T-helper 17 cell (primary cell): ENCODE results near the gene KCTD2. TPM values are rescaled to one million over a fixed set of nuclear protein-coding genes. Genes with fewer than 3 reads are reported as not detected.
"Not testable (repeated sequence)": the region's sequence is repeated elsewhere in the genome, so short reads cannot be mapped to it uniquely, and the experiment has no call there.

Source experiments
- ATAC-seq: fragments of 150-1000 bp; cut with Tn5 transposase; 2 replicates; pipeline ENCODE4 v1.10.0; 2021; ENCODE audit warnings: mild to moderate bottlenecking, moderate library complexity
- DNase-seq, 3 donors: peaks; one replicate each; pipeline versions ENCODE4 v3.0.0 to v3.0.0-alpha.2; 2020 to 2021
- H3K9me3 ChIP-seq: one replicate; pipeline ENCODE4 v1.7.0; 2013; ENCODE audit warnings: low read length, mild to moderate bottlenecking; ENCODE audit not compliant: control insufficient read depth, poor library complexity, severe bottlenecking
- H3K27ac Mint-ChIP-seq: one replicate; pipeline ENCODE4 v1.8.0; 2022; ENCODE audit warnings: mild to moderate bottlenecking, moderate library complexity, mixed read lengths
- H3K27me3 Mint-ChIP-seq: one replicate; pipeline ENCODE4 v1.8.0; 2022; ENCODE audit warnings: mixed read lengths
- H3K36me3 Mint-ChIP-seq: one replicate; pipeline ENCODE4 v1.8.0; 2022; ENCODE audit warnings: low read depth, mixed read lengths
- H3K4me1 Mint-ChIP-seq: one replicate; pipeline ENCODE4 v1.8.0; 2022; ENCODE audit warnings: mild to moderate bottlenecking, mixed read lengths
- H3K4me3 Mint-ChIP-seq: one replicate; pipeline ENCODE4 v1.8.0; 2022; ENCODE audit warnings: mild to moderate bottlenecking, moderate library complexity, mixed read lengths
- total RNA-seq, 4 donors: library from RNA in 2 of 4; stranded (reverse) in 2 of 4; gene quantifications; one replicate each; pipeline ENCODE4 v1.2.3 and lab custom pipeline; 2022 to 2026

KCTD2 gene
- total RNA-seq, 2 donors from 2014 or later = 20.4 to 27.7 TPM

DNA sequence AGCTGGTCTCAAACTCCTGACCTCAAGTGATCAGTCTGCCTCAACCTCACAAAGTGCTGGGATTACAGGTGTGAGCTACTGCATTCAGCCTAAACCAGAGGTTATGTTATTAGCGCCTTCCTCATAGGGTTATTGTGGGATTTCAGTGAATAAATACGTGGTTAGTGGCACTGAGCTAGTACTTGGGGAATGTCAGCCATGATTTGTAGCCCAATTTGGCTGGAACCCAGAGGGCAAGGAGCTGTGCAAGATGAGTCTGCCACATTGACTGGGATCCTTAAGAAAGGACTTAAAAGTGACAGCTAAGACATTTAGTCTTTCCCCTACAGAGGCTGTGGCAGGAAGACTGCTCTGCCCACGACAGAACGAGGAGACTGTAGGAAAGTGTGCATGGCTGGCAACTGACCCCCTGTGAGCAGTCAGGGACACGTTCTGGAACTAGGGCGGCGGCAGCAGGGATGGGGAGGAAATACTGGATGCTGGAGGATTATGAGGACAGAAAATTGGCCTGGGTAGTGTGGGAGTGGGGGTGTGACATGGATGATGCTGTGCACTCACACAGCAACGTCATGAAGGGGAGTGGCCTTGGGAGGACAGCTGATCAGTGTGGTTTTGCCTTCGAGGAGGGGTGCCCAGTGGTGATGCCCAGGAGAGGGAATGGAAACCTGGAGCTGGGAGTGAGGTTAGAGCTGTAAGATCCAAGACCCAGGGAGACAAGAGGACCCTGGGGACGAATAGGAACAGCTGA is 14.9 kb upstream of the KCTD2 start:
- Mint-ChIP-seq H3K27me3 (no peaks in the 10 kb centered on the region), H3K36me3 (no peaks in the 10 kb centered on the region), H3K27ac (peak overlapping the region; percentile 95), H3K4me1 (peaks cover 41% of the 10 kb centered on the region), H3K4me3 (peak overlapping the region; percentile 89)
- DNase-seq (peak; percentile 26 to 34 (median 30)), ATAC-seq (peak; percentile 42)
- H3K9me3 ChIP-seq = no peaks in the 10 kb centered on the region

DNA sequence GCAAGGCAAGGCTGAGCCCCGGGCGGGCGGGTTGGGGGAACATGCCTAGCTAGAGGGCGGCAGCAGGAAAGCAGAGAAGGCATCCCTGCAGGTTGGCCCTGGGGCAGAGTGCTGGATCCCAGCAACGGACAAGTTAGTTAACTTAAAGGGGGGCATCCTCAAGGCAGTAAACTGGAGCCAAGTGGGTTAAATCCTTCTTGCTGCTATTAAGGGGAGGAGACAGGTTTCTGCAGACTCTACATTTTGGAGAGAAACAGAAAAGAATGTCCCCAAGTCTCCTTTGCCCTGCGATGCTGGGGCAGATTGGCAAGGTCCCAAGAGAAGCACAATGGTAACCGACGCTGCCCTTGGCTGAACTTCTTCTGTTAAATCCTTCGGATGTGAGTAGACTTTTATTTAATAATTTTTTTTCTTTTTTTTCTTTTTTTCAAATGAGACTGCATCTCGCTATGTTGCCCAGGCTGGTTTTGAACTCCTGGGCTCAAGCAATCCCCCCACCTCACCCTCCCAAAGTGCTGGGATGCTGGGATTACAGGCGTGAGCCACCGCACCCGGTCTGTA is 14.2 kb upstream of the KCTD2 start:
- Mint-ChIP-seq H3K4me1 (peaks cover 41% of the 10 kb centered on the region), H3K27ac (peak overlapping the region; percentile 95), H3K4me3 (peak overlapping the region; percentile 89), H3K36me3 (no peaks in the 10 kb centered on the region), H3K27me3 (no peaks in the 10 kb centered on the region)
- DNase-seq = no peak
- no peaks in the 10 kb centered on the region for H3K9me3 ChIP-seq
- ATAC-seq = peak; percentile 3

- H3K9me3 ChIP-seq = no peaks in the 10 kb centered on the region
- Mint-ChIP-seq H3K27ac (peak overlapping the region; percentile 95), H3K4me1 (peaks cover 41% of the 10 kb centered on the region), H3K4me3 (peak overlapping the region; percentile 89), H3K36me3 (no peaks in the 10 kb centered on the region), H3K27me3 (no peaks in the 10 kb centered on the region)
- no peak for ATAC-seq
- DNase-seq = peak; percentile 47 to 74 (median 69)
Observed at GRCh38 chr17:75033346-75034235, 13.4 kb upstream of the KCTD2 start.

DNA sequence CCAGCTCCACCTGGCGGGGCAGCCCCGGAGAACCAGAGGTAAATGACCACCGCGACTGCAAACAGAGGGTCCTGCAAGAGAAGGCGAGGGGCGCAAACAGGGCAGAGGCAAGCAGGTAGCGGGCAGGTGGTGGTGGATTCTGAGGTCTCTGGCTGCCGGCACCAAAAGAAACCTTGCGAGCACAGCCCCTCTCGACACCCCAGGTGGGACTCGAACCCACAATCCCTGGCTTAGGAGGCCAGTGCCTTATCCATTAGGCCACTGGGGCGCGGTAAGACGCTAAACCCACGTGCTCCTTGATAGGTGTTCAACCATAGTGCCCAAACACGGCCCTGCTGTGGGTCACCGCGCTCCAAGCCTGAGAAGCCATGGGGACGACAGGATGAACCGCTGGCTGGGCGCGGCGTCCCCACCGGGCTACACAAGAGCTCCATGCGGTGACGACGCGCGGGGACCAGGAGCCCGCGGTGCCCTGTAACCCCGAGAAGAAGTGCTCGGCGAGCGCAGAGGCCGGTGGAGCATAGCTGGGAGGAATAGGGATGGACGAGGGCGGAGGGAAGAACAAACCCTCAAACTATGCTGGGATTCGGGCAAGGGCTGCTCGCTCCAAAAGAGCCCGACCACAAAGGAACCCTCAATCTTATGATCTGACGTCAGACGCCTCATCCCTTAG is 12.7 kb upstream of the KCTD2 start:
- H3K27ac Mint-ChIP-seq = peak overlapping the region; percentile 95
- no peaks in the 10 kb centered on the region for H3K9me3 ChIP-seq
- H3K4me3 Mint-ChIP-seq = peak overlapping the region; percentile 89
- ATAC-seq (peak; percentile 21), DNase-seq (peak; percentile 34 to 63 (median 55))
- H3K4me1 Mint-ChIP-seq = peaks cover 41% of the 10 kb centered on the region
- H3K27me3 Mint-ChIP-seq = no peaks in the 10 kb centered on the region
- no peaks in the 10 kb centered on the region for H3K36me3 Mint-ChIP-seq

DNA sequence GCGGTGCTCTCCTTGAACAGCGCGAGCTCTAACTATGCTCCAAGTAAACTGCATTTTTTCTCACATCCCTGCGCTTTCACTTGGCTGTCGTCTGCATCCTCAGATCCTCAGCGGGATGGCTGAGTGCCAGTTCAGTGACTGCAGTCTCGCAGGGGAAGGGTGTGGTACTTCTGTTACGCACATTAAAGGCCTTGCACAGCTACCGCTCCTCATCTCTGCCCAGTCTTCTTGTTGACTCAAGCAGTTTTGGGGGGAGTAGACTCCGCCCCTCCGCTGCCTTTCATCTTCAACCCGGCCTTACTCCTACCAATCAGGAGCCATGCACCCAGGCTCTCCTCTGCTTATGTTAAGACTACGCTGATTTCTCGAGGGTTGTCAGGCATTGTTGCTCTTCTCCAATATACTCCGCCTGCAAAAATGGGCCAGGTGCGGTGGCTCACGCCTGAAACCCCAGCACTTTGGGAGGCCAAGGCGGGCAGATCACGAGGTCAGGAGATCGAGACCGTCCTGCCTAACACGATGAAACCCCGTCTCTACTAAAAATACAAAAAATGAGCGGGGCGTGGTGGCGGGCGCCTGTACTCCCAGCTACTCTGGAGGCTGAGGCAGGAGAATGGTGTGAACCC is 10.3 kb upstream of the KCTD2 start:
- peak; percentile 89 for ATAC-seq
- peaks cover 42% of the 10 kb centered on the region for H3K4me1 Mint-ChIP-seq
- no peaks in the 10 kb centered on the region for H3K27me3 Mint-ChIP-seq
- peaks cover 5% of the 10 kb centered on the region for H3K36me3 Mint-ChIP-seq
- peak; percentile 63 to 85 (median 84) for DNase-seq
- peak overlapping the region; percentile 95 for H3K27ac Mint-ChIP-seq
- peak overlapping the region; percentile 89 for H3K4me3 Mint-ChIP-seq
- no peaks in the 10 kb centered on the region for H3K9me3 ChIP-seq

DNA sequence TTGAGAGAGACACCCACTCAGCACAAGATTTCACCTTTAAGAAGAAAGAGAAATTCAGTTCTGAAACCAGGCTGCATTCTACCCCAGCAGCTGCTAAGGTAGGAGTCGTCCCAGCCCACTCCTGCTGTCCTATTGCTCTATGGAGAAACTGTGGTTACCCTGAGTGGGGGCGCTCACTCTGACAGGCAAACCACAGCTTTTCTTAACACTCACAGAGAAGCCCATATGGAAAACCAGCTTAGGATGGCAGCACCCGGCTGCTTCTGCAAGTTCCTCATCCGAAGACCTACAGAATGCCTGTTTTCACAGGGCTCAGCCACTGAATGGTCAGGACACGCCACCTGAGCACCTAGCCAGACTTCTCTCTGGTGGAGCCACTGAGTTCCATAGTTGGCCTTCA is 7.8 kb upstream of the KCTD2 start:
- ATAC-seq (no peak), DNase-seq (no peak)
- no peaks in the 10 kb centered on the region for H3K9me3 ChIP-seq
- H3K27me3 Mint-ChIP-seq = no peaks in the 10 kb centered on the region
- H3K36me3 Mint-ChIP-seq = peaks cover 5% of the 10 kb centered on the region
- H3K27ac Mint-ChIP-seq = peak overlapping the region; percentile 24
- peaks cover 29% of the 10 kb centered on the region for H3K4me1 Mint-ChIP-seq
- no peak overlapping the region for H3K4me3 Mint-ChIP-seq

- H3K4me3 Mint-ChIP-seq = no peak overlapping the region
- H3K9me3 ChIP-seq = no peaks in the 10 kb centered on the region
- peak overlapping the region; percentile 16 for H3K27ac Mint-ChIP-seq
- peaks cover 24% of the 10 kb centered on the region for H3K4me1 Mint-ChIP-seq
- H3K36me3 Mint-ChIP-seq = peaks cover 5% of the 10 kb centered on the region
- DNase-seq = no peak
- no peak for ATAC-seq
- H3K27me3 Mint-ChIP-seq = no peaks in the 10 kb centered on the region
Observed at GRCh38 chr17:75041656-75042280, 5.3 kb upstream of the KCTD2 start.

GRCh38 chr17:75043789-75044188 is 3.2 kb upstream of the KCTD2 start:
- DNase-seq, H3K27me3 Mint-ChIP-seq, H3K27ac Mint-ChIP-seq, ATAC-seq, H3K4me3 Mint-ChIP-seq, H3K9me3 ChIP-seq, H3K36me3 Mint-ChIP-seq: not testable (repeated sequence)
- peaks cover 29% of the 10 kb centered on the region for H3K4me1 Mint-ChIP-seq

DNA sequence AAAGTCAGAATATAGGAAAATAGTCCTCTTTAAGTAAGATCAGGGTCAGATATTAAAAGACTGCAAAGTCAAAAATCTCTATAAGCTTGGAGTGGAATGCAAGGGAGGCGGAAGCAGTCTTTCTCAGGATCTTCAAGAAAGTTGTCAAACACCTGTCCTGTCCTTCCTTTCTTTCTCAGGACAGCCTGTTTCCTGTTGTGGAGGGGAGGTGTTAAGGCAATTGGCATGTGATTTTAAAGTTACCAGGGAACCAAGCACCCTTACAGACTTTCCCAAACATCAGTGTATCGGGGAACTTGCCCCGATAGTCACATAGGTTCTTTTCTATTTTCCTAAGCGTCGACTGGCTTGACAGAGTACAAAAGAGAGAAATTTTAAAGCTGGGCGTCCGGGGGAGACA is 2.3 kb upstream of the KCTD2 start:
- peaks cover 31% of the 10 kb centered on the region for H3K4me1 Mint-ChIP-seq
- H3K36me3 Mint-ChIP-seq = peaks cover 6% of the 10 kb centered on the region
- no peak for DNase-seq

DNA sequence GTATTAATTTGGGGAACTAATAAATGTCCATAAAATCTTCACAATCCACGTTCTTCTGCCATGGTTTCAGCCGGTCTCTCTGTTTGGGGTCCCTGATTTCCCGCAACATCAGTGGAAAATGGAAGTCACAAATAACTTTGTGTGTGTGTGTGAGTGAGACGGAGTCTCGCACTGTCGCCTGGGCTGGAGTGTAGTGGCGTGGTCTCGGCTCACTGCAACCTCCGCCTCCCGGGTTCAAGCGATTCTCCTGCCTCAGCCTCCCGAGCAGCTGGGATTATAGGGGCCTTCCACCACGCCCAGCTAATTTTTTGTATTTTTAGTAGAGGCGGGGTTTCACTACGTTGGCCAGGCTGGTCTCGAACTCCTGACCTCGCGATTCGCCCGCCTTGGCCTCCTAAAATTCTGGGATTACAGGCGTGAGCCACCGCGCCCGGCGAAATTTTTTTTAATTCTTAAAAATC is 1.0 kb upstream of the KCTD2 start:
- not testable (repeated sequence) for H3K36me3 Mint-ChIP-seq, H3K9me3 ChIP-seq, DNase-seq, H3K27me3 Mint-ChIP-seq, ATAC-seq
- peaks cover 28% of the 10 kb centered on the region for H3K4me1 Mint-ChIP-seq
- peak overlapping the region; percentile 94 for H3K27ac Mint-ChIP-seq
- H3K4me3 Mint-ChIP-seq = peak overlapping the region; percentile 96

More for the DNA sequence above, 2.3 kb upstream of the KCTD2 start:
- no peak for ATAC-seq
- no peaks in the 10 kb centered on the region for H3K9me3 ChIP-seq
- H3K27ac Mint-ChIP-seq = no peak overlapping the region
- H3K4me3 Mint-ChIP-seq = peak overlapping the region; percentile 72
- H3K27me3 Mint-ChIP-seq = no peaks in the 10 kb centered on the region

GRCh38 chr17:75047398-75048098 is 523 bp downstream of the KCTD2 start:
- ATAC-seq = no peak
- Mint-ChIP-seq H3K4me1 (peaks cover 28% of the 10 kb centered on the region), H3K36me3 (peaks cover 4% of the 10 kb centered on the region), H3K27me3 (no peaks in the 10 kb centered on the region), H3K27ac (peak overlapping the region; percentile 89), H3K4me3 (peak overlapping the region; percentile 98)
- no peak for DNase-seq
- no peaks in the 10 kb centered on the region for H3K9me3 ChIP-seq
